ENCODE results near the gene HMGA1. TPM values are rescaled to one million over a fixed set of nuclear protein-coding genes. Genes with fewer than 3 reads are reported as not detected.

Gene HMGA1
- total and polyA plus RNA-seq, 2 of the 13 experiments (the other 11 are each of a cell fraction or from before 2014, with no cell fraction given), result 117 to 145 TPM

DNA sequence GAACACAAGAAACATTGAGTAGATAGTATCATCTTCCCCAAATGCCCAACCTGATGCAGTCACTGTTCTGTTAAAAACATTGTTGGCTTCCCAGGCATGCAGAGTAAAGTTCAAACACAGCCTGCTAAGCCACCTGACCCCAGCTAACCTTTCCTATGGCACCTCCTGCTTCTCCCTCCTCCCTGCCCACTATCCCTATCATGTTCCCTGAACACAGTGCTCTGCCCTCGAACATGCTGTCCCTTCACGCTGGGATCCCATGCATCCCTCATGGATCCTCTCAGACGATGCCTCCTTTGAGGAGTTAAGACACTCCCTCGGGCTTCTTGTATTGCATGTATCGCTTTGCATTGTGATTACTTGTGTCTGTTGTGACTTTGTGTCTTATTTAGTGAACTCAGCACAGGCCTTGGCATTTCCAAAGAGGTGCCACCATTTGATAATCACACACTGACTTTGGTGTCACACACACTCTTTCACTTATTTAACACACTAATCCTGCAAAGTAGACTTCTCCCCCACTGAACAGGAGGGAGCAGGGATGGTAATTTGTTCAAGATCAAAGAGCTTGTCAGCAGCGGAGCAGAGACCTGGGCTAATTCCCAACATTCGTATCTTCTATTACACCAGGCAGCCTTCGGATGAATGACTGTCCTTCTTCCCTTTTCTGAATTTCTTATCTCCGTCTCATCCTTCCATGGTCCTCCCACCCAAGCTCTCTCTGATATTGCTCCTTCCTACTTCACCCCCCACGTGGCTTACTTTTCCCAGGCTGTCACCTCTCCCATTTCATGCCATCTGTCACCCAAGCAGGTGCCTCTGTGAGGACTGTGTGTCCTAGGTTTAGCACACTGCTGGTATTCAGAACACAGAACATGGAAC lies 40.4 kb downstream of the HMGA1 start (continued):
- TF ChIP-seq BHLHE40 (IDR thresholded peaks at IDR 0.05; ENCODE audit: low read length) (no peak), CBX1 (IDR thresholded peaks at IDR 0.05; ENCODE audit: low read depth) (no peak), GZF1 (CRISPR knock-in tag; IDR thresholded peaks at IDR 0.05) (no peak), ZNF530 (CRISPR knock-in tag; IDR thresholded peaks at IDR 0.05; ENCODE audit: low read depth) (no peak), MXI1 (IDR thresholded peaks at IDR 0.05; ENCODE audit: borderline replicate concordance, low read depth, low read length) (peak; percentile 54; the same call in 1 of the 3 replicates), ZNF124 (CRISPR knock-in tag; IDR thresholded peaks at IDR 0.05) (no peak; the same call in 1 of the 2 replicates), CBX2 (IDR thresholded peaks at IDR 0.05; ENCODE audit: low read depth, low read length) (no peak), CBX2 (CRISPR knock-in tag; IDR thresholded peaks at IDR 0.05; ENCODE audit: low read depth) (no peak), SUZ12 (IDR thresholded peaks at IDR 0.05; ENCODE audit: low read depth, low read length) (no peak), HOXA7 (CRISPR knock-in tag; IDR thresholded peaks at IDR 0.05) (no peak), ZNF7 (CRISPR knock-in tag; IDR thresholded peaks at IDR 0.05) (no peak), ZNF17 (CRISPR knock-in tag; IDR thresholded peaks at IDR 0.05) (no peak), BORCS8-MEF2B (CRISPR knock-in tag; IDR thresholded peaks at IDR 0.05) (no peak), HNRNPUL1 (IDR thresholded peaks at IDR 0.05; ENCODE audit: low read depth, low read length) (no peak), ZC3H4 (CRISPR knock-in tag; IDR thresholded peaks at IDR 0.05; ENCODE audit: borderline replicate concordance) (no peak), FOXP1 (IDR thresholded peaks at IDR 0.05) (no peak), FOXP1 (CRISPR knock-in tag; IDR thresholded peaks at IDR 0.05) (no peak), ZFP90 (CRISPR knock-in tag; IDR thresholded peaks at IDR 0.05; ENCODE audit: borderline replicate concordance) (no peak), MAFF (IDR thresholded peaks at IDR 0.05; ENCODE audit: low read depth, low read length) (no peak), SAFB2 (CRISPR knock-in tag; IDR thresholded peaks at IDR 0.05; ENCODE audit: borderline replicate concordance, low read depth) (no peak), XBP1 (CRISPR knock-in tag; IDR thresholded peaks at IDR 0.05) (no peak), MAZ (IDR thresholded peaks at IDR 0.05; ENCODE audit: borderline replicate concordance, low read depth, low read length) (no peak), MAZ (CRISPR knock-in tag; IDR thresholded peaks at IDR 0.05; ENCODE audit: low read depth) (no peak), SATB2 (CRISPR knock-in tag; IDR thresholded peaks at IDR 0.05) (no peak), SRSF4 (IDR thresholded peaks at IDR 0.05; ENCODE audit: low read depth, low read length, poor library complexity, severe bottlenecking) (no peak), ELF3 (CRISPR knock-in tag; IDR thresholded peaks at IDR 0.05) (peak; percentile 46; the same call in 1 of the 2 replicates), ZNF367 (CRISPR knock-in tag; IDR thresholded peaks at IDR 0.05; ENCODE audit: borderline replicate concordance) (no peak), TEAD2 (CRISPR knock-in tag; IDR thresholded peaks at IDR 0.05) (no peak), JUN (CRISPR knock-in tag; IDR thresholded peaks at IDR 0.05) (no peak), U2AF1 (optimal IDR thresholded peaks at IDR 0.05; ENCODE audit: low read depth, low read length) (no peak), FOSL1 (CRISPR knock-in tag; IDR thresholded peaks at IDR 0.05; ENCODE audit: borderline replicate concordance) (no peak), RFXANK (CRISPR knock-in tag; IDR thresholded peaks at IDR 0.05) (no peak)
- TF ChIP-seq, protein P1, sequence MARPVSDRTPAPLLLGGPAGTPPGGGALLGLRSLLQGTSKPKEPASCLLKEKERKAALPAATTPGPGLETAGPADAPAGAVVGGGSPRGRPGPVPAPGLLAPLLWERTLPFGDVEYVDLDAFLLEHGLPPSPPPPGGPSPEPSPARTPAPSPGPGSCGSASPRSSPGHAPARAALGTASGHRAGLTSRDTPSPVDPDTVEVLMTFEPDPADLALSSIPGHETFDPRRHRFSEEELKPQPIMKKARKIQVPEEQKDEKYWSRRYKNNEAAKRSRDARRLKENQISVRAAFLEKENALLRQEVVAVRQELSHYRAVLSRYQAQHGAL (CRISPR knock-in tag; IDR thresholded peaks at IDR 0.05; ENCODE audit: not compliant biosample characterization), result no peak
- TF ChIP-seq, protein P2, sequence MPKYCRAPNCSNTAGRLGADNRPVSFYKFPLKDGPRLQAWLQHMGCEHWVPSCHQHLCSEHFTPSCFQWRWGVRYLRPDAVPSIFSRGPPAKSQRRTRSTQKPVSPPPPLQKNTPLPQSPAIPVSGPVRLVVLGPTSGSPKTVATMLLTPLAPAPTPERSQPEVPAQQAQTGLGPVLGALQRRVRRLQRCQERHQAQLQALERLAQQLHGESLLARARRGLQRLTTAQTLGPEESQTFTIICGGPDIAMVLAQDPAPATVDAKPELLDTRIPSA (CRISPR knock-in tag; IDR thresholded peaks at IDR 0.05; ENCODE audit: borderline replicate concordance), result no peak

Measured in HepG2 (cell line).